HCT116 (cell line): Measurements from ENCODE around the gene GAL3ST2. TPM values are rescaled to one million over a fixed set of nuclear protein-coding genes. Genes with fewer than 3 reads are reported as not detected.

Experiments
- ATAC-seq: fragments of 200-7000 bp; cut with Tn5 transposase; 2 replicates; pipeline ENCODE4 v1.9.1; 2020; ENCODE audit warnings: mild to moderate bottlenecking, moderate library complexity
- BruUV-seq: library from RNA; stranded (reverse); fragments of 400-500 nt; replicated peaks from 2 replicates; lab custom pipeline; 2021; lab: Mats Ljungman, UMichigan
- CTCF ChIA-PET: fragments of 300-600 bp; sonication (Branson Sonifier 250); formaldehyde crosslinking; loops from one replicate; lab custom pipeline; 2021; ENCODE audit warnings: antibody characterized with exemption; lab: Charles Lee
- POLR2A ChIA-PET: fragments of 300-600, 350-600 bp; sonication (Branson Sonifier 250); formaldehyde crosslinking; loops from one replicate; lab custom pipeline; 2021; ENCODE audit warnings: antibody characterized with exemption; lab: Charles Lee
- RAD21 ChIA-PET, 2 experiments: fragments of 300-600 bp; sonication (Branson Sonifier 250); formaldehyde crosslinking; loops; one replicate each; lab custom pipeline; 2023; ENCODE audit warnings: low total read pairs in 2 of 2; ENCODE audit not compliant: uncharacterized antibody in 2 of 2, unreplicated experiment in 2 of 2, low non-redundant PET in 1 of 2; lab: Charles Lee
- DNase-seq: peaks from one replicate; pipeline ENCODE4 v3.0.0-alpha.2; 2010; ENCODE audit warnings: low read depth, low spot score
- H2AFZ ChIP-seq: fragments of 200-600 bp; shearing (Covaris generic), sonication (generic); 2 replicates; pipeline ENCODE4 v1.6.1; 2017; ENCODE audit warnings: low read depth, mixed run types, mixed read lengths, antibody characterized with exemption, low read length; ENCODE audit not compliant: poor library complexity, severe bottlenecking
- H3K27ac ChIP-seq: 2 replicates; pipeline ENCODE4 v1.5.1; 2012; ENCODE audit warnings: low read depth, low read length
- H3K27me3 ChIP-seq: fragments of 200-600 bp; sonication (generic); 2 replicates; pipeline ENCODE4 v1.6.1; 2016; ENCODE audit warnings: mixed run types, low read length, mixed read lengths; ENCODE audit not compliant: insufficient read depth
- H3K36me3 ChIP-seq, 2 experiments: fragments of 200-500 bp in 1 of 2; fragments of 200-600 bp in 1 of 2; sonication (Bioruptor generic) in 1 of 2; sonication (generic) in 1 of 2; 2 replicates each; pipeline versions ENCODE4 v1.5.1 to v1.6.1; 2014 to 2016; ENCODE audit warnings: low read length in 2 of 2, inconsistent platforms in 1 of 2, mixed read lengths in 1 of 2, mixed run types in 1 of 2; ENCODE audit not compliant: insufficient read depth in 2 of 2, control insufficient read depth in 1 of 2
- H3K4me1 ChIP-seq, 2 experiments: fragments of 200-600 bp in 1 of 2; sonication (generic) in 1 of 2; 2 replicates each; pipeline versions ENCODE4 v1.5.1 to v1.6.1; 2012 to 2017; ENCODE audit warnings: low read length in 2 of 2, inconsistent platforms in 1 of 2, mild to moderate bottlenecking in 1 of 2, mixed read lengths in 1 of 2, mixed run types in 1 of 2, moderate library complexity in 1 of 2; ENCODE audit not compliant: insufficient read depth in 2 of 2, control insufficient read depth in 1 of 2
- H3K4me2 ChIP-seq: fragments of 200-600 bp; sonication (generic); 2 replicates; pipeline ENCODE4 v1.6.1; 2017; ENCODE audit warnings: mixed run types, low read length, mixed read lengths
- H3K4me3 ChIP-seq, 2 experiments: fragments of 200-600 bp in 1 of 2; sonication (generic) in 1 of 2; replicated peaks in 1 of 2; 2 replicates each; pipeline ENCODE4 v1.5.1; 2011 to 2016; ENCODE audit warnings: low read length in 2 of 2, control low read depth in 1 of 2, low read depth in 1 of 2, mild to moderate bottlenecking in 1 of 2, mixed read lengths in 1 of 2, mixed run types in 1 of 2
- H3K79me2 ChIP-seq: fragments of 200-600 bp; sonication (generic); 2 replicates; pipeline ENCODE4 v1.6.1; 2017; ENCODE audit warnings: mild to moderate bottlenecking, mixed run types, low read length, moderate library complexity, mixed read lengths; ENCODE audit not compliant: insufficient read depth
- H3K9ac ChIP-seq: fragments of 200-600 bp; sonication (generic); 2 replicates; pipeline ENCODE4 v1.6.1; 2016; ENCODE audit warnings: low read length, mixed read lengths
- H3K9me2 ChIP-seq: fragments of 200-600 bp; sonication (generic), shearing (Covaris generic); 2 replicates; pipeline ENCODE4 v1.6.1; 2017; ENCODE audit warnings: mixed run types, mild to moderate bottlenecking, moderate library complexity; ENCODE audit not compliant: insufficient read depth
- H3K9me3 ChIP-seq, 2 experiments: fragments of 200-500 bp in 1 of 2; fragments of 200-600 bp in 1 of 2; sonication (Bioruptor generic) in 1 of 2; sonication (generic) in 1 of 2; 2 replicates each; pipeline ENCODE4 v1.6.1; 2014 to 2017; ENCODE audit warnings: low read length in 2 of 2, mixed read lengths in 2 of 2, inconsistent platforms in 1 of 2, low read depth in 1 of 2, mild to moderate bottlenecking in 1 of 2, mixed run types in 1 of 2, moderate library complexity in 1 of 2; ENCODE audit not compliant: control insufficient read depth in 1 of 2, insufficient read depth in 1 of 2
- H4K20me1 ChIP-seq: fragments of 200-600 bp; sonication (generic), shearing (Covaris generic); 2 replicates; pipeline ENCODE4 v1.6.1; 2017; ENCODE audit warnings: mixed run types, mild to moderate bottlenecking, moderate library complexity; ENCODE audit not compliant: insufficient read depth
- CBX3 ChIP-seq: IDR thresholded peaks from 2 replicates; pipeline ENCODE4 v1.6.1; 2012; ENCODE audit warnings: low read depth
- CEBPB ChIP-seq: IDR thresholded peaks from 2 replicates; pipeline ENCODE4 v1.6.1; 2012; ENCODE audit warnings: low read depth
- EGR1 ChIP-seq: IDR thresholded peaks from 2 replicates; pipeline ENCODE4 v1.6.1; 2012; ENCODE audit warnings: low read depth
- EZH2 ChIP-seq: fragments of 200-600 bp; sonication (generic); IDR thresholded peaks from 2 replicates; pipeline ENCODE4 v1.6.1; 2017; ENCODE audit warnings: antibody characterized with exemption, mixed run types
- FOSL1 ChIP-seq: IDR thresholded peaks from 2 replicates; pipeline ENCODE4 v1.6.1; 2012; ENCODE audit warnings: low read depth
- MAX ChIP-seq: IDR thresholded peaks from 2 replicates; pipeline ENCODE4 v1.6.1; 2012
- POLR2A ChIP-seq: IDR thresholded peaks from 2 replicates; pipeline ENCODE4 v1.7.0; 2011; ENCODE audit warnings: borderline replicate concordance; ENCODE audit not compliant: insufficient read depth, insufficient read length; ENCODE audit errors: extremely low read depth
- POLR2AphosphoS5 ChIP-seq: IDR thresholded peaks from 2 replicates; pipeline ENCODE4 v1.6.1; 2011; ENCODE audit warnings: mild to moderate bottlenecking, low read depth, low read length, moderate library complexity
- RAD21 ChIP-seq: IDR thresholded peaks from 2 replicates; pipeline ENCODE4 v1.6.1; 2012; ENCODE audit warnings: low read depth, mild to moderate bottlenecking
- SIN3A ChIP-seq: IDR thresholded peaks from 2 replicates; pipeline ENCODE4 v1.6.1; 2012; ENCODE audit warnings: low read depth
- SP1 ChIP-seq: IDR thresholded peaks from 2 replicates; pipeline ENCODE4 v1.6.1; 2012; ENCODE audit warnings: low read depth
- SRF ChIP-seq: IDR thresholded peaks from 2 replicates; pipeline ENCODE4 v1.6.1; 2012; ENCODE audit warnings: low read depth
- TCF7L2 ChIP-seq: IDR thresholded peaks from 2 replicates; pipeline ENCODE4 v1.7.0; 2011; ENCODE audit warnings: borderline replicate concordance, inconsistent platforms; ENCODE audit not compliant: insufficient read depth, insufficient read length; ENCODE audit errors: extremely low read depth
- YY1 ChIP-seq: IDR thresholded peaks from 2 replicates; pipeline ENCODE4 v1.6.1; 2011; ENCODE audit warnings: low read length, low read depth, moderate library complexity, mild to moderate bottlenecking; ENCODE audit not compliant: insufficient replicate concordance; ENCODE audit errors: extremely low read depth
- ZFX ChIP-seq: fragments of 450-650 bp; IDR thresholded peaks from 2 replicates; pipeline ENCODE4 v1.6.1; 2017
- intact Hi-C: fragments of 100-400 bp; cut with micrococcal nuclease; formaldehyde crosslinking; loops from 2 replicates; pipeline ENCODE4 v1.10.0; 2022
- total RNA-seq: library from RNA; stranded (reverse); gene quantifications from one replicate; pipeline ENCODE4 v1.2.1, GENCODE V29; 2021; ENCODE audit not compliant: unreplicated experiment
- TF ChIP-seq, protein P1 (sequence below): IDR thresholded peaks from 2 replicates; pipeline ENCODE4 v1.6.1; 2012
- TF ChIP-seq, protein P2 (sequence below): IDR thresholded peaks from 2 replicates; pipeline ENCODE4 v1.6.1; 2011; ENCODE audit warnings: mild to moderate bottlenecking, low read length, moderate library complexity; ENCODE audit not compliant: insufficient replicate concordance; ENCODE audit errors: extremely low read depth
- TF ChIP-seq, protein P3 (sequence below), 3 experiments: fragments of 200-600 bp in 1 of 3; sonication (generic) in 1 of 3; IDR thresholded peaks in 2 of 3; conservative IDR thresholded peaks in 1 of 3; 2 replicates each; pipeline ENCODE4 v1.5.1; 2012 to 2017; ENCODE audit warnings: low read depth in 2 of 3, low read length in 2 of 3, antibody characterized with exemption in 1 of 3, borderline replicate concordance in 1 of 3, control low read depth in 1 of 3, mild to moderate bottlenecking in 1 of 3, mixed read lengths in 1 of 3, mixed run types in 1 of 3, moderate library complexity in 1 of 3; ENCODE audit not compliant: insufficient read depth in 1 of 3

The GAL3ST2 gene
- total RNA-seq, 1 experiment from 2014 or later: 0.44 TPM

DNA sequence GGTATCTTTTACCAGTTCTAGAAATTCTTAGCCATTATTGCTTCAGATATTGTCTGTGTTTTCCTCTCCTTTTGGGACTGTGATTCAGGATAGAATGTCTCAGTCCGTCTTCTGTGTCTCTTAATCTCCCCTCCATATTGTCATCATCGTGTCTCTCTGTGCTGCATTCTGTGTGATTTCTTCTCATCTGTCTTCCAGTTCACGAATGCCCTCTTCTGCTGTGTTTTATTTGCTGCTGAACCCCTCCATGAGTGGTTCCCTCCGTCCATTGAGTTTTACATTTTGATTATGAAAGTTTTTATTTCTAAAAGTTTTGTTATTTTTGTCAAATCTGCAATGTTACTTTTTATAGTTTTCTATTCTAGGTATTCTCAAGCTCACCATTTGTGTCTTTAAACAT lies 30.5 kb upstream of the GAL3ST2 start:
- Histone ChIP-seq H3K4me1 (no peaks in the 10 kb centered on the region), H3K9ac (no peak overlapping the region), H3K79me2 (no peaks in the 10 kb centered on the region), H3K9me3 (no peaks in the 10 kb centered on the region), H3K36me3 (peaks cover 8 to 11% of the 10 kb centered on the region in 2 experiments; a peak in 3 of 4 replicates), H3K4me3 (no peak overlapping the region), H3K9me2 (no peaks in the 10 kb centered on the region), H3K4me2 (no peak overlapping the region), H3K27me3 (no peaks in the 10 kb centered on the region), H2AFZ (no peak overlapping the region), H3K27ac (no peak overlapping the region), H4K20me1 (no peaks in the 10 kb centered on the region)
- CTCF ChIA-PET: no interaction called here
- TF ChIP-seq CBX3: no peak
- no peak for TF ChIP-seq ZFX
- no peak for TF ChIP-seq POLR2A
- TF ChIP-seq, protein P1, sequence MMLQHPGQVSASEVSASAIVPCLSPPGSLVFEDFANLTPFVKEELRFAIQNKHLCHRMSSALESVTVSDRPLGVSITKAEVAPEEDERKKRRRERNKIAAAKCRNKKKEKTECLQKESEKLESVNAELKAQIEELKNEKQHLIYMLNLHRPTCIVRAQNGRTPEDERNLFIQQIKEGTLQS: no peak
- TF ChIP-seq MAX: no peak
- TF ChIP-seq EGR1: no peak
- TF ChIP-seq, protein P2, sequence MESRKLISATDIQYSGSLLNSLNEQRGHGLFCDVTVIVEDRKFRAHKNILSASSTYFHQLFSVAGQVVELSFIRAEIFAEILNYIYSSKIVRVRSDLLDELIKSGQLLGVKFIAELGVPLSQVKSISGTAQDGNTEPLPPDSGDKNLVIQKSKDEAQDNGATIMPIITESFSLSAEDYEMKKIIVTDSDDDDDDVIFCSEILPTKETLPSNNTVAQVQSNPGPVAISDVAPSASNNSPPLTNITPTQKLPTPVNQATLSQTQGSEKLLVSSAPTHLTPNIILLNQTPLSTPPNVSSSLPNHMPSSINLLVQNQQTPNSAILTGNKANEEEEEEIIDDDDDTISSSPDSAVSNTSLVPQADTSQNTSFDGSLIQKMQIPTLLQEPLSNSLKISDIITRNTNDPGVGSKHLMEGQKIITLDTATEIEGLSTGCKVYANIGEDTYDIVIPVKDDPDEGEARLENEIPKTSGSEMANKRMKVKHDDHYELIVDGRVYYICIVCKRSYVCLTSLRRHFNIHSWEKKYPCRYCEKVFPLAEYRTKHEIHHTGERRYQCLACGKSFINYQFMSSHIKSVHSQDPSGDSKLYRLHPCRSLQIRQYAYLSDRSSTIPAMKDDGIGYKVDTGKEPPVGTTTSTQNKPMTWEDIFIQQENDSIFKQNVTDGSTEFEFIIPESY: no peak
- TF ChIP-seq POLR2AphosphoS5: no peak
- TF ChIP-seq, protein P3, sequence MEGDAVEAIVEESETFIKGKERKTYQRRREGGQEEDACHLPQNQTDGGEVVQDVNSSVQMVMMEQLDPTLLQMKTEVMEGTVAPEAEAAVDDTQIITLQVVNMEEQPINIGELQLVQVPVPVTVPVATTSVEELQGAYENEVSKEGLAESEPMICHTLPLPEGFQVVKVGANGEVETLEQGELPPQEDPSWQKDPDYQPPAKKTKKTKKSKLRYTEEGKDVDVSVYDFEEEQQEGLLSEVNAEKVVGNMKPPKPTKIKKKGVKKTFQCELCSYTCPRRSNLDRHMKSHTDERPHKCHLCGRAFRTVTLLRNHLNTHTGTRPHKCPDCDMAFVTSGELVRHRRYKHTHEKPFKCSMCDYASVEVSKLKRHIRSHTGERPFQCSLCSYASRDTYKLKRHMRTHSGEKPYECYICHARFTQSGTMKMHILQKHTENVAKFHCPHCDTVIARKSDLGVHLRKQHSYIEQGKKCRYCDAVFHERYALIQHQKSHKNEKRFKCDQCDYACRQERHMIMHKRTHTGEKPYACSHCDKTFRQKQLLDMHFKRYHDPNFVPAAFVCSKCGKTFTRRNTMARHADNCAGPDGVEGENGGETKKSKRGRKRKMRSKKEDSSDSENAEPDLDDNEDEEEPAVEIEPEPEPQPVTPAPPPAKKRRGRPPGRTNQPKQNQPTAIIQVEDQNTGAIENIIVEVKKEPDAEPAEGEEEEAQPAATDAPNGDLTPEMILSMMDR (IDR thresholded peaks at IDR 0.05 in 2 of 3, conservative IDR thresholded peaks at IDR 0.05 in 1 of 3; ENCODE audit: borderline replicate concordance in 1 of 3, insufficient read depth in 1 of 3, low read depth in 2 of 3, low read length in 2 of 3): no peak
- no peak for TF ChIP-seq TCF7L2
- TF ChIP-seq SIN3A: no peak
- TF ChIP-seq FOSL1: no peak
- no peak for TF ChIP-seq YY1
- no peak for TF ChIP-seq SP1
- no peak for TF ChIP-seq SRF
- TF ChIP-seq RAD21: no peak
- no peak for TF ChIP-seq CEBPB
- TF ChIP-seq EZH2: no peak
- ATAC-seq (no peak), DNase-seq (no peak)
- POLR2A ChIA-PET: no interaction called here
- intact Hi-C loops: no loop called here
- RAD21 ChIA-PET: no interaction called here
- BruUV-seq: no TSS peak
